Stimulated activated CD4-positive, alpha-beta T cell treated with anti-CD3 and anti-CD28 coated beads, Interleukin-1b, Interleukin-23, amount 100 ng/mL, for 1 hour (primary cell): ENCODE data around the gene SRGAP3.

Source experiments
- DNase-seq, 2 donors: peaks; one replicate each; pipeline ENCODE4 v3.0.0-alpha.2; 2020; ENCODE audit warnings: low read depth in 2 of 2

Gene SRGAP3

GRCh38 chr3:9253327-9253726 lies 3.9 kb upstream of the SRGAP3 start:
- DNase-seq: no peak

DNA sequence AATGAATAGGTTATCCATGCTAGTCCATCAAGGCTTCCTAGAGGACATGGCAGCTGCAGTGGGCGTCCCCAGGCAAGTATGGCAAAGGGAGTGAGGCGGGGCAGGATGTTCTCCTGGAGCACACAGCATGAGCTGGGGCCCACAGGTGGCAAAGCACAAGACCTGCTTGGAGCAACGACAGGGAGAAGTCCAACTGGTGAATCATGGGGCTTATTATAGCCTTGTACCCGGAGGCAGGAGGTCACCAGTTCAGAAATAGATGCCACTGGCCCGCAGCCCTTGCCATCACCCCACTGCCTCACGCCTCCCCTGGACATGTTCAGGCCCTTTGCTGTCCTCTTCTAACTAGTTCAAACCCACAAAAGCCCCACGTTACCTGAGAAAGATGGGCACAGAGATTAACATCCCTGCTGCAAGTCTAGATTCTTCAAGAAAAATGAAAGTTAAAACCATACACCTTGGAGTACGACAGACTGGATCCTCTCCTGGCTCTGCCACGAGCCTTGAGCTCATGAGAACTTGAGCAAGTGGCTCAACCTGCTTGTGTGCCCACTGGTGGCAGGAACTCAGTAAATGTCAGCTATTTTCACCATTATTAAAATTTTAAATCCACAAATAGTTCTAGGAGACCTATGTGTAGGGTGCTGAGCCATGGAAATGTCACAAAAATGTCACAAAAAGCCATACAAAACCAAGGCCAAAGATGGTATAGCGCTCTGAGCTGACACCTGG lies 1.8 kb upstream of the SRGAP3 start:
- DNase-seq: no peak

DNA sequence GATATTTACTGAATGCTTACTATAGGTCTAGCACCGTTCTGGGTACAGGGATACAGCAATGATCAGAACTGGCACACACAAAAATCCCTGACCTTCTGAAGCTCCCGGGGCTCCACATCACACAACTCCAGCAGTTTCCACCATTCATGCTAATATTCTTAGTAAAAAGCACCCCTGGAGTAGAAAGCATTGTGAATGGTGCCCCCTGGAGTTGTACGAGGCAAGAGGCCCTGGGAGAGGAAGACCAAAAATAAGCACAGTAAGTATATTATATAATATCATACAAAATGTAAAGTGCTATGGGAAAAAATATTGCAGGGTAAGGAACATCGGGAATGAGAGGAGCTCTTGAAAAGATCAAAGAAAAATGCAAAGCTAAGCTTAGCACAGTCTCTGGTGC lies 790 bp upstream of the SRGAP3 start:
- no peak for DNase-seq

GRCh38 chr3:9248522-9249271 lies 749 bp downstream of the SRGAP3 start:
- no peak for DNase-seq

DNA sequence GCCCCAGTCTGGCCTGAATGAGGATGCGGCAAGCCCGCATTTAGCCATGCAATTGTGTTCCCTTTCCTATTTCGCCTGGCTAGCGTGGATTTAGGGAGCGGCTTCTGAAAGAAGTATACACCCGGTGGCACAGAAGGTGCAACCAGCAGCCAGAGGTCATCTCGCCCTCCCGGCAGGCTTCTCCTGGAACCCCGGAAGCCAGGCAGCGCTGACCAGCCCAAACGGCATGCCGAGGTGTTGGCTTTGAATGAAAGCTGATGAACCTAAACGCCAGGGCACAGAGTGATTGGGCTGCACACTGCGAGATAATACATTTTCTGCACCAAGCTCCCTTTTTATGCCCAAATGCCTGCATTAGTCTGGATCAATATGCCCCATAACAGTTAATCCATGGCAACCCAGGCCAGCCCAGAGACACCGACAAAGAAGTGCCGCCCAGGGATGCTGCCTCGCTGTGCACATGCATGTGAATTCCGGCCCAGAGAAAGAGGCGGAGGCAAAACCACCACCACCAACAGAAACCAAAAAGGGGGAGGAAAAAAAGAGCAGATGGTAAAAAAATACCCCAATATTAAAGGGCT lies 1.4 kb downstream of the SRGAP3 start:
- no peak for DNase-seq

DNA sequence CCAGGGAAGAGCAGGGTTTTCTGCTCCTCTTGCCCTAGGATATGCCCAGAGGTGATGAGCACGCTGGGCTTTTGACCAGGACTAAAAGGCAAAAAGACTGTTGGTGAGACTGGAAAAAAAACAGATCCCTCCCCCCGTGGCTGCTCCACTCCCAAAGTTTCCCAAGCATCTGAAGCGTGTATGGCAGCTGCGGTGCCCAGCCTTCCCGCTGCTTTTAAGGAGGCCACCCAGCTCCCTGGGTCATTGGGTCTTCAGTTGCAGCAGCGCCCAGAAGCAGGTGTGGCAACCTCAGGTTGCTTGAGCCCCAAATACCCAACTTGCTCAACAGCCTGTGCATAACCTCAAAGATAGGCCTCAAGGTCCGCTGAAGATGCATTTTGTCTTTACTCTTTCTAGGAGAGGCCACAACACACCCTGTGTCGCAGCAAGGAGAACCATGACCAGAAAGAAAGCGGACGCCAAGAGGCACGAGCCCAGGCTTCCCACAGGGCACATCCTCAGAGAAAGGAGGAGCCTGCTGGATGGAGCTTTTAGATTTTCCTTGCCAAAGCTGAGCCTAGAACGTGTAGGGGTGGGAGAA lies 2.0 kb downstream of the SRGAP3 start:
- no peak for DNase-seq

- no peak for DNase-seq
Observed at GRCh38 chr3:9246189-9246588, 3.3 kb downstream of the SRGAP3 start.

GRCh38 chr3:9244495-9245183 lies 4.8 kb downstream of the SRGAP3 start:
- DNase-seq: no peak

DNA sequence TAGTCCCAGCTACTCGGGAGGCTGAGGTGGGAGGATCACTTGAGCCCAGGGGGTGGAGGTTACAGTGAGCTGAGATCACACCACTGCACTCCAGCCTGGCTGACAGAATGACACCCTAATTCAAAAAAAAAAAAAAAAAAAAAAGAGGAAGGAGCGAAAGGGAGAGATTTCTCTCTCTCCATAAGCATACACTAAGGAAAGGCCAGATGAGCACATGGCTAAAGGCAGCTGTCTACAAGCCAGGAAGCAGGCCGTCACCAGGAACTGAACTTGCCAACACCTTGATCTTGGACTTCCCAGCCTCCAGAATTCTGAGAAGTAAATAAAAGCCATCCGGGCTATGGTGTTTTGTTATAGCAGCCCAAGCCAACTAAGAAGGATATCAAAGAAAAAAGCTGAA lies 7.5 kb downstream of the SRGAP3 start:
- DNase-seq: no peak

- DNase-seq: no peak
Observed at GRCh38 chr3:9239680-9240079, 9.8 kb downstream of the SRGAP3 start.

GRCh38 chr3:9238721-9239295 lies 10.6 kb downstream of the SRGAP3 start:
- no peak for DNase-seq

DNA sequence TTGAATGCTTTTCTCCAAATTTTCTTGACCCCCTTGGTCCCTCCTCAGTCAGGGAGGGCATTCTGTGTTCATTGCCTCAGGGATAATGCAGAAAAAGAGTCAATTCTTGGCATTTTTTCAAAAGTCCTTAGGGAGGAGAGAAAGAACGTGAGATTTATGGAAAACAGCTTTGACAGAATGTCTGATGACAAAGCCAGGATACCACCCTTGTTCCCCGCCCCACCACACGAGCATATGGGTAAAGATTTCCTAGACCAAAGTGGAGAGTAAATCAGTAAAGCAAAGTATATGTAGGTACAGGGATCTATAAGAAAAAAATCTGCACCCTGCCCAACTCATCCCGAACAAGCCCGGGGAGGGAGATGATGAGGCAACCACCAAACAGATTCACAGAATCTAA lies 11.2 kb downstream of the SRGAP3 start:
- DNase-seq: no peak

DNA sequence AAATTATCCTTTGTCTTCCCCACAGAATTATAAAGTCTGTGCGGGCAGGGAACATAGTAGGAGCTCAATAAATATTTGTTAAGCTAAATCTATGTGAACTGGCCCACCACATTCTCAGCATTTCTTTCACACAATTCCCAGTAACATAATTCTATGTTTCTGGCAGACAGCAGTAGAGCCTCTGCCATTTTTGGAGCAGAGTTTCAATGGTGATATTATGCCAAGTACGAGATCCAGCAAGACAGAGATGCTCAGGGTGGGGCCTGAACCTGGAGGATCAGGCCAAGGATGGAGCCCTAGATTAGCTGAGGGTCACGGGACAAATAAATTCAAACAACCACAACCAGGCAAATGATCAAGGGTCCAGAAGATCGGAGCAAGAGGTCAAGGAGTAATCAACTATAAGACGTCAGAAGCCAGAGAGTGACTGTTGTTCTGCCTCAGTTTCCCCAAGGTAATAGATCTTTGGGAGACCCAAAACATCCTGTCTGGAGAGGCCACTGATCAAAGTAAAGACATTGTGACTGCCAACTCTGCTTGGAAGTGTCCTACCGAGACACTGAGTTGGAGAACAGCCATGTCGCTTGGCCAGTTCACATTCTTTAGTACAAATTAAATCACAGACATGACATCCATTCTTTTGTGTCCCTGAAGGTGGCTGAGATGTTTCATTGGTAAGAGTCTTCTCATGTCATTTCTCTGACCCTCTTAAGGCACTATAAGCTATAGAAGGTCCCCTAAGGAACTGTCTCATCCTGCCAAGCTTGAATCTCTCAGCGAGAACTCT lies 15.4 kb downstream of the SRGAP3 start:
- no peak for DNase-seq

- no peak for DNase-seq
Observed at GRCh38 chr3:9233101-9233500, 16.3 kb downstream of the SRGAP3 start.

- no peak for DNase-seq
Observed at GRCh38 chr3:9231937-9232336, 17.5 kb downstream of the SRGAP3 start.

DNA sequence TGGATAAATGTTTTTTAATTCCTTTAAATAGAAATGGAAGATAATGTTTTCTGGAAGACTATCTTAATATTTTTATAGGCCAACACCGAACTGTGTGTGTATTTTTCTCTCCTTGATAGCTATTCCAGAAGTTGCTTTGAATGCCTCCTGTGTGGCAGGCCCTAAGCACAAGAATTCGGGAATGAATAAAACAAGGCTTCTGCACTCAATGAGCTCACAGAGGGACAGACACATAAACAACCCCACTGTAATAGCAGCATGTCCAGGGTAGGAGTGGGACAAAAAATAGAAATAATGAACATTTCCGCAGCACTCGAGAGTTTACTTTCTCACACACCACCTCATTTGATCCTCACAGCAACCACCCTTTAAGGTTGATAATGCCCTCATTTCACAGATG lies 18.0 kb downstream of the SRGAP3 start:
- no peak for DNase-seq

- no peak for DNase-seq
Observed at GRCh38 chr3:9231006-9231405, 18.4 kb downstream of the SRGAP3 start.

GRCh38 chr3:9230596-9230995 lies 18.9 kb downstream of the SRGAP3 start:
- DNase-seq: no peak

DNA sequence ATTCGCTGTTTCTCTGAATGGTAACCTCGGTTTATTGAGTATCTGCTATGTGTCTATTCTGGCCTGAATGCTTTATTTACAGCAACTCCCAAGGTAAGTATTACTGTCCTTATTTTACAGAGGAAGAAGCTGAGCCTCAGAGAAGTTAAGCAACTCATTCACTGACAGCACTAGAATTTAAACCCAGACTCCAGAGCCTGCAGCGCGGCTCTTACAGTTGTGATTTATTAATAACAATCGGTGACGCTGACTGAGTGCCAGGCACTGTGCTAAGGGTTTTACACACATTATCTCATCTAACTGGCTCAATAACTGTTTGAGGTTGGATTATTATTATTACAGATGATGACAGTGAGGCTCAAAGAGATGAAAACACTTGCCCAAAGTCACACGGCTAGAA lies 19.6 kb downstream of the SRGAP3 start:
- DNase-seq: no peak

DNA sequence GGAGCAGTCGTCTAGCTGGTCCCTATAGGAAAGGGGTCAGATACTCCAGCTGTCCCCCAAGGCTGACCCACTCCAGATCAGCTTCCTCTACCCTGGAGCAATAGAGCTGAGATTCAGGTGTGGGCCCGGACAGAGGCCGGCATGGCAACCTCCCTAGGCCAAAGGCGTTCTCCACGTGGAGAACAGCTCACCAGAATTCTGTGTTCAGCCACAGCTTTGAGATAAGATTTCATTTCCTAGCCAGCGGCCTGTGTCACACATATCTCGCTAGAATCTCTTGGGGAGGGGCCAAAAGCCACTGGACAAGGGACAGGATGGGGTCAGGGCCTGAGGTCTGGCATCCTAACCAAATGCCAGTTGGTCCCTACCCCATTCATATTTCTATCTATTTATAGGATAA lies 20.1 kb downstream of the SRGAP3 start:
- no peak for DNase-seq

GRCh38 chr3:9226326-9226725 lies 23.1 kb downstream of the SRGAP3 start:
- DNase-seq: no peak
